Spleen (tissue), 7 donors: ENCODE measurements around the gene PGF.

ENCODE experiments used
- CTCF ChIP-seq, 11 experiments: fragments of 200-600 bp in 7 of 11; fragments of 450-650 bp in 4 of 11; sonication (generic) in 4 of 11; IDR thresholded peaks in 8 of 11; conservative IDR thresholded peaks in 3 of 11; 1 replicate in 7 of 11; 2 replicates in 4 of 11; pipeline versions ENCODE4 v1.4.0 to v1.8.0; 2016 to 2021; ENCODE audit warnings: antibody characterized with exemption in 11 of 11, inconsistent platforms in 4 of 11, mild to moderate bottlenecking in 1 of 11
- POLR2A ChIP-seq, 3 donors: fragments of 450-650 bp; IDR thresholded peaks; one replicate each; pipeline ENCODE4 v1.5.1; 2017; ENCODE audit warnings: antibody characterized with exemption in 3 of 3, mild to moderate bottlenecking in 1 of 3
- POLR2AphosphoS5 ChIP-seq, 3 donors: sonication (generic); formaldehyde crosslinking; IDR thresholded peaks; one replicate each; pipeline ENCODE4 v1.5.1; 2017; ENCODE audit warnings: antibody characterized with exemption in 3 of 3
- donor health status: DM: no; HTN: no; CAD: no; lungs with moderate emphysema.
- donor health status: DM: no; HTN: no; CAD: no.
- donor health status: DM: no; HTN: no; CAD: no.

- TF ChIP-seq CTCF (IDR thresholded peaks at IDR 0.05 in 8 of 11, conservative IDR thresholded peaks at IDR 0.05 in 3 of 11) (no peak), POLR2A (IDR thresholded peaks at IDR 0.05) (no peak), POLR2AphosphoS5 (IDR thresholded peaks at IDR 0.05) (no peak)
Observed at GRCh38 chr14:74949191-74949601, 6.2 kb downstream of the PGF start.
